Measurements from ENCODE around the gene TAF4.

GRCh38 chr20:62025832-62026563, 39.7 kb downstream of the TAF4 start:
- TF ChIP-seq, protein P1, sequence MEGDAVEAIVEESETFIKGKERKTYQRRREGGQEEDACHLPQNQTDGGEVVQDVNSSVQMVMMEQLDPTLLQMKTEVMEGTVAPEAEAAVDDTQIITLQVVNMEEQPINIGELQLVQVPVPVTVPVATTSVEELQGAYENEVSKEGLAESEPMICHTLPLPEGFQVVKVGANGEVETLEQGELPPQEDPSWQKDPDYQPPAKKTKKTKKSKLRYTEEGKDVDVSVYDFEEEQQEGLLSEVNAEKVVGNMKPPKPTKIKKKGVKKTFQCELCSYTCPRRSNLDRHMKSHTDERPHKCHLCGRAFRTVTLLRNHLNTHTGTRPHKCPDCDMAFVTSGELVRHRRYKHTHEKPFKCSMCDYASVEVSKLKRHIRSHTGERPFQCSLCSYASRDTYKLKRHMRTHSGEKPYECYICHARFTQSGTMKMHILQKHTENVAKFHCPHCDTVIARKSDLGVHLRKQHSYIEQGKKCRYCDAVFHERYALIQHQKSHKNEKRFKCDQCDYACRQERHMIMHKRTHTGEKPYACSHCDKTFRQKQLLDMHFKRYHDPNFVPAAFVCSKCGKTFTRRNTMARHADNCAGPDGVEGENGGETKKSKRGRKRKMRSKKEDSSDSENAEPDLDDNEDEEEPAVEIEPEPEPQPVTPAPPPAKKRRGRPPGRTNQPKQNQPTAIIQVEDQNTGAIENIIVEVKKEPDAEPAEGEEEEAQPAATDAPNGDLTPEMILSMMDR (IDR thresholded peaks at IDR 0.05), result no peak
- no peak for TF ChIP-seq POLR2A (IDR thresholded peaks at IDR 0.05)
- TF ChIP-seq POLR2AphosphoS5 (IDR thresholded peaks at IDR 0.05; ENCODE audit: insufficient read depth in 1 of 2, low read depth in 1 of 2), result no peak

Data from vagina (tissue), 2 donors.